Effector memory CD4-positive, alpha-beta T cell (primary cell): ENCODE measurements around the gene CDH4.

ENCODE experiments used
- DNase-seq, 3 donors: peaks; one replicate each; pipeline ENCODE4 v3.0.0-alpha.2; 2020
- H3K27ac ChIP-seq: 2 replicates; pipeline ENCODE4 v1.7.0; 2013; ENCODE audit warnings: mild to moderate bottlenecking, low read length, moderate library complexity; ENCODE audit not compliant: insufficient read depth, poor library complexity, severe bottlenecking
- H3K27me3 ChIP-seq: replicated peaks from 2 replicates; pipeline ENCODE4 v1.7.0; 2013; ENCODE audit warnings: mild to moderate bottlenecking, low read length; ENCODE audit not compliant: insufficient read depth, control insufficient read depth, poor library complexity, severe bottlenecking
- H3K36me3 ChIP-seq: 2 replicates; pipeline ENCODE4 v1.7.0; 2013; ENCODE audit warnings: mild to moderate bottlenecking, low read length, moderate library complexity; ENCODE audit not compliant: control insufficient read depth, insufficient read depth
- H3K4me1 ChIP-seq: 2 replicates; pipeline ENCODE4 v1.7.0; 2013; ENCODE audit warnings: low read length, mild to moderate bottlenecking; ENCODE audit not compliant: control insufficient read depth, insufficient read depth, poor library complexity, severe bottlenecking
- H3K4me3 ChIP-seq: 2 replicates; pipeline ENCODE4 v1.7.0; 2013; ENCODE audit warnings: low read length, low read depth, mild to moderate bottlenecking; ENCODE audit not compliant: insufficient read depth, poor library complexity, severe bottlenecking
- H3K9me3 ChIP-seq: 2 replicates; pipeline ENCODE4 v1.7.0; 2013; ENCODE audit warnings: mild to moderate bottlenecking, low read length, moderate library complexity; ENCODE audit not compliant: control insufficient read depth

Gene CDH4

GRCh38 chr20:61778495-61778863 lies 526.4 kb downstream of the CDH4 start:
- Histone ChIP-seq H3K9me3 (no peaks in the 10 kb centered on the region), H3K36me3 (no peaks in the 10 kb centered on the region), H3K27me3 (no peaks in the 10 kb centered on the region), H3K4me1 (no peaks in the 10 kb centered on the region), H3K27ac (no peak overlapping the region), H3K4me3 (no peak overlapping the region)
- DNase-seq, result no peak

- H3K27me3 ChIP-seq, result no peaks in the 10 kb centered on the region
- no peak overlapping the region for H3K4me3 ChIP-seq
- H3K4me1 ChIP-seq, result no peaks in the 10 kb centered on the region
- no peaks in the 10 kb centered on the region for H3K9me3 ChIP-seq
- H3K36me3 ChIP-seq, result no peaks in the 10 kb centered on the region
- H3K27ac ChIP-seq, result no peak overlapping the region
- no peak for DNase-seq
Measured at GRCh38 chr20:61779176-61779965, 527.3 kb downstream of the CDH4 start.

GRCh38 chr20:61780066-61780465 lies 528.0 kb downstream of the CDH4 start:
- H3K4me1 ChIP-seq, result no peaks in the 10 kb centered on the region
- H3K36me3 ChIP-seq, result no peaks in the 10 kb centered on the region
- DNase-seq, result no peak
- no peaks in the 10 kb centered on the region for H3K27me3 ChIP-seq
- no peak overlapping the region for H3K4me3 ChIP-seq
- H3K27ac ChIP-seq, result no peak overlapping the region
- H3K9me3 ChIP-seq, result no peaks in the 10 kb centered on the region

- H3K36me3 ChIP-seq, result no peaks in the 10 kb centered on the region
Measured at GRCh38 chr20:61784801-61785566, 532.9 kb downstream of the CDH4 start.

GRCh38 chr20:61785567-61785816 lies 533.4 kb downstream of the CDH4 start:
- no peak overlapping the region for H3K27ac ChIP-seq
- no peak for DNase-seq
- no peaks in the 10 kb centered on the region for H3K4me1 ChIP-seq
- H3K9me3 ChIP-seq, result no peaks in the 10 kb centered on the region
- H3K4me3 ChIP-seq, result no peak overlapping the region
- no peaks in the 10 kb centered on the region for H3K27me3 ChIP-seq
- H3K36me3 ChIP-seq, result no peaks in the 10 kb centered on the region

More at GRCh38 chr20:61784801-61785566, 532.9 kb downstream of the CDH4 start:
- no peaks in the 10 kb centered on the region for H3K4me1 ChIP-seq
- no peaks in the 10 kb centered on the region for H3K27me3 ChIP-seq
- no peaks in the 10 kb centered on the region for H3K9me3 ChIP-seq
- H3K27ac ChIP-seq, result no peak overlapping the region
- DNase-seq, result no peak
- no peak overlapping the region for H3K4me3 ChIP-seq

- H3K4me3 ChIP-seq, result no peak overlapping the region
- no peak for DNase-seq
- H3K27me3 ChIP-seq, result no peaks in the 10 kb centered on the region
- no peak overlapping the region for H3K27ac ChIP-seq
- H3K9me3 ChIP-seq, result no peaks in the 10 kb centered on the region
- H3K4me1 ChIP-seq, result no peaks in the 10 kb centered on the region
- H3K36me3 ChIP-seq, result no peaks in the 10 kb centered on the region
Measured at GRCh38 chr20:61786230-61786629, 534.2 kb downstream of the CDH4 start.

- no peaks in the 10 kb centered on the region for H3K36me3 ChIP-seq
- no peaks in the 10 kb centered on the region for H3K27me3 ChIP-seq
- no peaks in the 10 kb centered on the region for H3K4me1 ChIP-seq
- H3K4me3 ChIP-seq, result no peak overlapping the region
- no peak for DNase-seq
- H3K27ac ChIP-seq, result no peak overlapping the region
- no peaks in the 10 kb centered on the region for H3K9me3 ChIP-seq
Measured at GRCh38 chr20:61788343-61788742, 536.3 kb downstream of the CDH4 start.

- H3K4me1 ChIP-seq, result no peaks in the 10 kb centered on the region
- H3K4me3 ChIP-seq, result no peak overlapping the region
- H3K9me3 ChIP-seq, result no peaks in the 10 kb centered on the region
- no peaks in the 10 kb centered on the region for H3K27me3 ChIP-seq
- no peak overlapping the region for H3K27ac ChIP-seq
- no peaks in the 10 kb centered on the region for H3K36me3 ChIP-seq
- no peak for DNase-seq
Measured at GRCh38 chr20:61789329-61789728, 537.3 kb downstream of the CDH4 start.

- Histone ChIP-seq H3K9me3 (no peaks in the 10 kb centered on the region), H3K36me3 (no peaks in the 10 kb centered on the region), H3K4me3 (no peak overlapping the region), H3K4me1 (no peaks in the 10 kb centered on the region), H3K27ac (no peak overlapping the region), H3K27me3 (no peaks in the 10 kb centered on the region)
- no peak for DNase-seq
Measured at GRCh38 chr20:61790116-61790827, 538.2 kb downstream of the CDH4 start.

- Histone ChIP-seq H3K36me3 (no peaks in the 10 kb centered on the region), H3K27me3 (no peaks in the 10 kb centered on the region), H3K9me3 (no peaks in the 10 kb centered on the region), H3K4me1 (no peaks in the 10 kb centered on the region), H3K27ac (no peak overlapping the region), H3K4me3 (no peak overlapping the region)
- DNase-seq, result no peak
Measured at GRCh38 chr20:61791995-61792394, 539.9 kb downstream of the CDH4 start.
